ENCODE results near the gene THOC7.

The THOC7 gene

DNA sequence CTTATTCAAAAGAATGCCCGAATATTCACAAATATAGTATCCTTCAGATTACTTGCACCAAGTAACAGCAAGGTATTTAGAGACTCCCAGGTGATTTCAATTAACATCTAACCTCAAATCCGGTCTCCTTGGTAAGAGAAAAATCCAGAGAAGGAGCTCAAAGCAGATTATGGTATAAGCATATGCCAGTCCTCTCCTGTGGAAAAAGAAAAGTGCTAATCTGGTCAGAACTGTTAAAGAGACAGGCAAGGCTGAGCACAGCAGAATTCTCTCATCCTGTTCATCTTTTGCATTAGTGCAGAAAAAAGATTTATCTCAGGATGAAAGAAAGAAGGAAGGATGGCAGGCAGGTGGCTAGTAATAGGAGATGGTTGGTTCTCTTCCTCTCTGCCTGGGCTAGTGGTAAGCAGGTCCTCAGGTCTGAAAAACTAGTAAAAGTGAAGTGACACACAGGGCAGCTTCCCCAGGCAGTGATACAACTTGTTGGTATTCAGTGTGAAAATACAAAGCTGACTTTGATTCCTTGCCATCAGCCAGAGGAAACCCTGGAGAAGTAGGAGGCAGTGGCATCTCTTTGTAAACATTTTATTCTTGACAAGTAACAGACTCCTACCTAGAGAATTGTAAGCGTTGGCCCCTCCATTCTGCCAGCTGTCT, 14.3 kb upstream of the THOC7 start:
- no peak for DNase-seq

DNA sequence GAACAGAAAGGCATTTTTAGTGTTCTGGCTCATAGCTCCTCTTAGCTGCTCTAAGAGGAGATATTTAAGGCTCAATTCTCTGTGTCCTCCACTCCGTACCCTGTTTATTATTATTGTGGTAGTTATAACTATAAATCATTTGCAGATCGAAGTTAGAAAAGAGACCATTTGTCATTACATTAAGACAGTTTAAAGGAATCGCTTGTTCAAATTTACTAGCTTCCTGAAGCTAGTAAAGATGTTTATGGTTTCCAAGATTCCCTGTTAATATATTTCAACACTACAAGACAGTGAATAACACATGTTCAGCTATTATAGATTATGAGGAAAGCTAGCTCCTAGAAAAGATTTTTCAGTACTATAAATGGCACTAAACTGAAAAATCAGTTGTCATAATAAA, 12.7 kb upstream of the THOC7 start:
- no peak for DNase-seq

GRCh38 chr3:63875510-63875909, 11.9 kb upstream of the THOC7 start:
- peak; percentile 14 for DNase-seq

GRCh38 chr3:63874769-63875168, 11.2 kb upstream of the THOC7 start:
- DNase-seq, result no peak

DNA sequence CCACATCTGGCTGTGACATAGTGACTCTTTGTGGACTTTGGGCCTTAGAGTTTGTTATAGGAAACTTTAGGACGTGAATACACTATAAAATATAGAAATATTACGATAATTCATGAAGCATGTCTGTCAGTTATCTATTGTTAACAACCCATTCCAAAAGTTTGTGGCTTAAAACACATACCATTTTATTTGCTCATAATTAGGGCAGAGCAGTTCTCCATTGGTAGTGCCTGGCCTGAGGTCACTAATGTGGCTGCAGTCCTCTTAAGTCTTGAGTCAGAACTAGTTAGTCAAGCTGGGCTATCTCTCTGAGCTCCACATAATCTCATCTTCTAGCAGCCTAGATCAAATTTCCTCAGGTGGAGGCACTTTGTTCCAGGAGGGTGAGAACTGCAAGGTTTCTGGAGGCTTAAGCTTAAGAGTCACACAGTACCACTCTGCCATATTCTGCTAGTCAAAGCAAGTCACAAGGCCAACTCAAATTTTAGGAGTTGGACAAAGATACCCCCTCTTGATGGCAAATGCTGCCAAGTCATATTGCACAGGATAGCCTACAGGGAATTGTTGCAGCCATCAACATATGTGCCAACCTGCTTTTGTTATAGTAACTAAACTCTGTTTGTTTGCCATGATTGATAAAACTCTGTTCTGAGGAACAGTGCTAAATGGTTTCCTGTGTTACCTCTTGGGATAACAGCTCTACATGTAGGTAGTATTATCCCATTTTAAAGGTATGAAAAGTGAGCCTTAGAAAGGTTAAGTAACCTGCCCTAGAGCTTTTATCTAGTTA, 8.7 kb upstream of the THOC7 start:
- DNase-seq, result no peak

DNA sequence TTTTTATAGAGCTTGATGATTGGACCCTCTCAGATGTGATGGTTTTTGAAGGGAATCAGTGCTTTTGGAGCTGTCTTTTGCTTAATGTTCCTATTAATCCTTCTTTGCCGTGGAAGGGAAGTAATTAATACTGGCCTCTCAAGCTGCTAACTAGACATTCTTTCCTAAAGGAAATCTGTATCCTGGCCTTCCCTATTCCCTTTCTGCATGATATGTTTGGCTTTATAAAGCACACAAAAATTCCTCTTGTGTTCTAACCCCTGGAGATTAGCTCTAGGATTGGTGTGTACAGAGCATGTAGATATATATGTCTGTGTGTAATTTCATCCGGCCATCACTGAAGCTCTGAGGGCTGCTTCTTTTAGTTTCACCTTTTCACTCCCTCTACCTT, 7.0 kb upstream of the THOC7 start:
- DNase-seq, result no peak

GRCh38 chr3:63869940-63870614, 6.5 kb upstream of the THOC7 start:
- no peak for DNase-seq

DNA sequence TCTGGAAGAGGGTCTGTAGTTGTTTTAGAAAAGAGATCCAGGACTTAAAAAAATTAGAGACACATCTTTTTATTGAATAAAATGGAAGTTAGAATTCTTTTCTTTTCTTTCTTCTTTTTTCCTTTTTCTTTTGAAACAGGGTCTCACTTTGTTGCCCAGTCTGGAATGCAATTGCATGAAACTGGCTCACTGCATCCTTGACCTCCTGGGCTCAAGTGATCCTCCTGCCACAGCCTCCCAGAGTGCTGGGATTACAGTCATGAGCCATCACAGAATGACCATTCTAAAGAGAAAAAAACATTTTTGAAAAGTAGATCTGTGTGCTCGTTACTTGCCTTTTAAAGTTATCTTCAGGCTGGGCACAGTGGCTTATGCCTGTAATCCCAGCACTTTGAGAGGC, 3.6 kb upstream of the THOC7 start:
- DNase-seq, result no peak

GRCh38 chr3:63864965-63865327, 1.3 kb upstream of the THOC7 start:
- DNase-seq, result no peak

- DNase-seq, result no peak
Measured at GRCh38 chr3:63864008-63864964, 681 bp upstream of the THOC7 start.

GRCh38 chr3:63862804-63863149, 828 bp downstream of the THOC7 start:
- peak; percentile 6 for DNase-seq

DNA sequence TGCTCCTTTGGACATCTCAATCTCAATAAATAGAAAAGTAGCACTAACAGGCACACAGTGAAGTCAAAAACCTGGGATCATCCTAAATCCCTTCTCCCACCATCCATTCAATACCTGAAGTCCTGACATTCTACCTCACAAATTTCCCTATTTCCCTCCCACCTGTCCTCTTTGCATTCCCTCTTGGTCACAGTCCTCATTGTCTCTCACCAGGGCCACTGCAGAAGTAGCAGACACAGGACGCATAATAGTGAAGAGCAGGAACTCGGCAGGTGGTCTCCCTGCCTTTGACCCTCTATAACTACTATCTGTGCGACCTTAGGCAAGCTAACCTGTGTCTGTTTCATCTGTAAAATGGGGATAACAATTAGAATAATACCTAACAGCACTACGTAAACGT, 2.3 kb downstream of the THOC7 start:
- DNase-seq, result no peak

- no peak for DNase-seq
Measured at GRCh38 chr3:63860776-63861175, 2.8 kb downstream of the THOC7 start.

DNA sequence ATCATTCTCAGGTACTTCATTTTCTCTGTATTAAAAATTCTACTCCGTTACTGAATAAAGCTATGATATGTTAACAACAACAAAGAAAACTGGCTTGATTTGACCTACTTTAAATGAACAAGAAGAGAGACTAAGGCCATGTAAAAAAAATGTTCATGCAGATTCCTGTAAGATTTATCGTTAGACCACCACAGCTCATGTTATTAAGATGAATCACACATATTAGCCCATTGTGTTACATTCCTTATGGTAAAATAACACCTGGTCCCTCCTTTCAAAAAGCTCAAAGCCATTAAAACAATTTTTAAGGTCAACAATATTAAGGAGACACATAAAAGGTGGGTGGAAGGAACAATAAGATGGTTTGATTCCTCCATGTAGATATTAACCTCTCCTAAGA, 6.3 kb downstream of the THOC7 start:
- DNase-seq, result no peak

DNA sequence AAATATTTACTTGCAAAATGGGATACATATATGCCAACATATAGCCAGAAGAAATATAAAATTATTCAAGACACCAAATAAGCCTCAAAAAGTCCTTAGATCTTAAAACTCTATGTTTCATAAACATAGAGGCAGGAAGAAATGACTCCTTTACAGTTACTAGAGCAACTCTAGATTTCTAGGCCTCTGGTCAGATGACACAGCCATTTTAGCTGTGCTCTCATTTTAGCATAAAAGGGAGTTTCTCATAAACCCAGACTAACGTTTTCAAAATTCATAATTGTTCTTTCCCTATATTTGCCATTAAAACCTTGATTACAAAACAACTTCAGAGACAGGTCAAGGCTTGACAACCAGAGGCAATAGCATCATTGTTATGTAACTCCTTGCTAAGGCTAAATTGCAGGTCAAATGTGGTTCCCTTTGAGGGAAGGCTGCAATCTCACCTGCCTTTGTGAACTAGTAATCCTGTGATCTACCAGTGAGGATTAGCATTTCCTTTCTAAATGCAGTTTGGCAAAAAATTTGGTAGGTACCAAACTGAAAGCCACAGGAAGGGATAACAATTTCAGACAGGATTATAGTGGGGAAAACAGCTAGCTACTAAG, 8.2 kb downstream of the THOC7 start:
- no peak for DNase-seq

DNA sequence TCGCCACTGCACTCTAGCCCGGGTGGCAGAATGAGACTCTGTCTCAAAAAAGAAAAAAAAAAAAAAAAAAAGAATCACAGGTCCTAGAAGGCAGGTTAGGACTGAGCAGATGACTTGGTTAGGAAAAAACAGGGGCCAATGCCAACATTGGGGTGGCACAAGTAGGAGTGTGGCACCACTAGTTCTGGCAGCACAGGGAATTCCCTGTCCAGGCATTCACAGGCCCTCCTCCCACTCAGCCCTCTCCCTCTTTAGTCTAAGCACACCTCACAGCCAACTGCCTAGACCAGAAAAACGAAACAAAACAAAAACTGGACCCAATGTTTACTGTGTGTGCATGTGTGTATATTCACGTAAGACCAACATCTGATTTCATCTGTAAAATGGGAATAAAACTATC, 10.5 kb downstream of the THOC7 start:
- no peak for DNase-seq

GRCh38 chr3:63851287-63851686, 12.3 kb downstream of the THOC7 start:
- DNase-seq, result no peak

GRCh38 chr3:63849175-63849574, 14.4 kb downstream of the THOC7 start:
- no peak for DNase-seq

DNA sequence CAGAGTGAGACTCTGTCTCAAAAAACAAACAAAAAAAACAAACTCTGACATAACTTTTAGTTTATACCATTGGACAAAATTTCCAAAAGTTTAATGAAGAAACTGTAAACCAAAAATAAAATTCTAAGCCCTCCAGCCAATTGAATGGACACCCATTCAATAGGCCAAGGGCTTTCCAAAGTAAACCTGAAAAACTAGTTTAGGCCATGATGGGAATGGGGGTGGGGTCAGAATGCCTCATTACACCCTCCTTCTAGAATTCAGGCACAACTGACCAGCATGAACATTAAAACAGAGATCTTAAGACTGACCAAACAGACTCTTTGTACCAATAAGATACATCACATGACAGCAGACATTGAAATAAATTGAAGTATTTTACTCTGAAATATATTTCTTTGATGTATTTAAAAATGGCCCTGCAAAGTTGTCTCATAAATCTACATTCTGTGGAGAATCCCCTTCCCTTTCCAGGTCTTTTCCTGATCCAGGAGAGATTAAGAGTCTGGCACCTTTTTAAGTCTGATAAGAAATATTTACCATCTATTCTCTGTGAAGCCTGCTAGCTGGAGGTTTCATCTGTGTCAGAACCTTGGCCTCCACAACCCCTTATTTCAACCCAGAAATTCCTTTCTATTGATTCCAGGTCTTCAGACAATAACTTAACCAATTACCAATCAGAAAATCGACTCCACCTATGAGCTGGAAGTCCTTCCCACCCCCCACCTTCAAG, 15.7 kb downstream of the THOC7 start:
- no peak for DNase-seq

GRCh38 chr3:63845215-63845614, 18.4 kb downstream of the THOC7 start:
- DNase-seq, result no peak

GRCh38 chr3:63842127-63842526, 21.5 kb downstream of the THOC7 start:
- DNase-seq, result no peak

DNA sequence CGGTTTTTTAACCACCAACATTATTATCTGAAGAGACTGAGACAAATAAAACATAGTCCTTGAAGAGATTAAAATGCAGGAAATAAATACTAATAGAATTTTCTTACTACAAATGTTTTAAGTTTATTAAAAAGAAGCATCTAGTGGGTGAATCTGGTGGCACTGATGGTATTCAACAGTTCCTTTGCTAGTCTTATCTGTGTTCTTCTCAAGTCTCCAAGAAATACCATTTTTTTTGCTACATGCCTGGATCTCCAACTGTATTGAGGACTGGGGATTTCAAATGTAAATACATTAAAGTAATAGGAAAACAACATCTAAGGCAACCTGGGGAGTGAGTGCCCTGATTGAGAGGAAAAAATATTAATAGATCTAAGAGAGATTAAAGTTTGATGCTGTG, 21.9 kb downstream of the THOC7 start:
- no peak for DNase-seq

Data from DMS79 treated with DMSO at 0.1 percent for 48 hours (cell line).